Measurements from ENCODE around the gene PPARD. TPM values are rescaled to one million over a fixed set of nuclear protein-coding genes. Genes with fewer than 3 reads are reported as not detected.
A peak's percentile ranks its signal among the peaks of the same experiment; 100 is the strongest.

The PPARD gene
- polyA plus RNA-seq, 3 donors = 1.2 to 22.0 (median 2.4) TPM

GRCh38 chr6:35318196-35319171 lies 23.9 kb upstream of the PPARD start:
- H3K27ac Mint-ChIP-seq = peak overlapping the region in 2 of 7 donors; percentile 3 to 6
- H3K4me1 ChIP-seq (ENCODE audit: control insufficient read depth in 1 of 2, insufficient read depth in 2 of 2, low read length in 2 of 2) = peaks cover 4 to 8% of the 10 kb centered on the region in 2 donors
- intact Hi-C loops (cut with micrococcal nuclease) = no loop called here
- peaks cover 0 to 4% (median 0%) of the 10 kb centered on the region in 7 donors for H3K9me3 Mint-ChIP-seq
- DNase-seq = no peak
- no peak overlapping the region for H3K4me2 ChIP-seq (replicated peaks; ENCODE audit: extremely low read depth, low read length, poor library complexity, severe bottlenecking)
- no peak overlapping the region for H3K9ac ChIP-seq (ENCODE audit: insufficient read depth, low read length, poor library complexity, severe bottlenecking)
- H3K36me3 ChIP-seq (replicated peaks in 1 of 2; ENCODE audit: control insufficient read depth in 1 of 2, insufficient read depth in 2 of 2, low read length in 2 of 2) = peaks cover 76 to 92% of the 10 kb centered on the region in 2 donors
- peaks cover 58% of the 10 kb centered on the region for H4K20me1 ChIP-seq (ENCODE audit: insufficient read depth, low read length)
- WGBS (ENCODE audit: insufficient coverage) = 97% methylated on average over 50 of the region's 55 CpGs
- no peak overlapping the region for H3K4me3 Mint-ChIP-seq
- H2AFZ ChIP-seq (ENCODE audit: insufficient read depth, low read depth, low read length, poor library complexity, severe bottlenecking) = no peak overlapping the region
- peaks cover 8% of the 10 kb centered on the region for H3K4me1 Mint-ChIP-seq
- H3K36me3 Mint-ChIP-seq = peaks cover 85 to 97% of the 10 kb centered on the region in 2 donors
- peaks cover 23% of the 10 kb centered on the region for H3K79me2 ChIP-seq (ENCODE audit: insufficient read depth, low read length)
- H3K27ac ChIP-seq (ENCODE audit: low read depth in 1 of 2, low read length in 2 of 2) = no peak overlapping the region
- no peaks in the 10 kb centered on the region for H3K27me3 ChIP-seq (ENCODE audit: control insufficient read depth in 2 of 2, insufficient read depth in 2 of 2, low read length in 2 of 2)
- H3K9me3 ChIP-seq (replicated peaks in 1 of 2; ENCODE audit: control insufficient read depth in 1 of 2, insufficient read depth in 1 of 2, low read length in 2 of 2) = no peaks in the 10 kb centered on the region
- H3K4me3 ChIP-seq (replicated peaks in 1 of 3; ENCODE audit: low read depth in 2 of 3, low read length in 3 of 3) = no peak overlapping the region
- H3K27me3 Mint-ChIP-seq (ENCODE audit: low read depth in 3 of 3) = peaks cover 0 to 4% (median 0%) of the 10 kb centered on the region in 3 donors
- TF ChIP-seq CTCF (IDR thresholded peaks at IDR 0.05) = no peak

GRCh38 chr6:35319346-35320030 lies 22.9 kb upstream of the PPARD start:
- Histone ChIP-seq H3K4me3 (replicated peaks in 1 of 3; ENCODE audit: low read depth in 2 of 3, low read length in 3 of 3) (no peak overlapping the region), H3K27ac (ENCODE audit: low read depth in 1 of 2, low read length in 2 of 2) (no peak overlapping the region), H4K20me1 (ENCODE audit: insufficient read depth, low read length) (peaks cover 50% of the 10 kb centered on the region), H3K9ac (ENCODE audit: insufficient read depth, low read length, poor library complexity, severe bottlenecking) (no peak overlapping the region), H3K4me2 (replicated peaks; ENCODE audit: extremely low read depth, low read length, poor library complexity, severe bottlenecking) (no peak overlapping the region), H3K9me3 (replicated peaks in 1 of 2; ENCODE audit: control insufficient read depth in 1 of 2, insufficient read depth in 1 of 2, low read length in 2 of 2) (no peaks in the 10 kb centered on the region), H2AFZ (ENCODE audit: insufficient read depth, low read depth, low read length, poor library complexity, severe bottlenecking) (no peak overlapping the region), H3K27me3 (ENCODE audit: control insufficient read depth in 2 of 2, insufficient read depth in 2 of 2, low read length in 2 of 2) (no peaks in the 10 kb centered on the region), H3K79me2 (ENCODE audit: insufficient read depth, low read length) (peaks cover 15% of the 10 kb centered on the region), H3K36me3 (replicated peaks in 1 of 2; ENCODE audit: control insufficient read depth in 1 of 2, insufficient read depth in 2 of 2, low read length in 2 of 2) (peaks cover 79 to 98% of the 10 kb centered on the region in 2 donors), H3K4me1 (ENCODE audit: control insufficient read depth in 1 of 2, insufficient read depth in 2 of 2, low read length in 2 of 2) (no peaks in the 10 kb centered on the region)
- no peak overlapping the region for H3K4me3 Mint-ChIP-seq
- peaks cover 0 to 4% (median 0%) of the 10 kb centered on the region in 7 donors for H3K9me3 Mint-ChIP-seq
- peaks cover under 1% of the 10 kb centered on the region for H3K4me1 Mint-ChIP-seq
- peaks cover 83 to 97% of the 10 kb centered on the region in 2 donors for H3K36me3 Mint-ChIP-seq
- peak overlapping the region in 1 of 7 donors; percentile 23 for H3K27ac Mint-ChIP-seq
- no peak for DNase-seq
- TF ChIP-seq CTCF (IDR thresholded peaks at IDR 0.05) = no peak
- intact Hi-C loops (cut with micrococcal nuclease) = no loop called here
- peaks cover 0 to 4% (median 0%) of the 10 kb centered on the region in 3 donors for H3K27me3 Mint-ChIP-seq (ENCODE audit: low read depth in 3 of 3)
- WGBS (ENCODE audit: insufficient coverage) = 100% methylated on average over 11 of the region's 20 CpGs
